Heart left ventricle (tissue), 13 donors: Measurements from ENCODE around the gene HLCS.

Source experiments
- POLR2A ChIP-seq, 2 donors: fragments of 450-650 bp; IDR thresholded peaks; one replicate each; pipeline ENCODE4 v1.6.1; 2017; ENCODE audit warnings: antibody characterized with exemption in 2 of 2, mild to moderate bottlenecking in 2 of 2, moderate library complexity in 2 of 2
- TF ChIP-seq, protein P1 (sequence below), 12 donors: fragments of 200-600 bp; sonication (generic) in 4 of 12; IDR thresholded peaks; one replicate each; pipeline versions ENCODE4 v1.5.0 to v1.8.0; 2018 to 2022; ENCODE audit warnings: antibody characterized with exemption in 12 of 12, mild to moderate bottlenecking in 5 of 12
- donor health status: ischemic (EF 13 %, LVEDD 7.1; RV severe dilation, severe dysfunction).
- donor health status: DM: no; HTN: yes; CAD: no.
- donor health status: DM: no; HTN: no; CAD: no.
- donor health status: ischemic (EF 25% LVEDD 6.9; RV normal size, moderate dysfunction).
- donor health status: ischemic (EF 25% LVEDD 5.7; RV mildly dilated, moderate dysfunction).
- donor health status: ischemic (EF 35%, LVEDD 5.7; RV mildly dilated, moderate dysfunction).
- donor health status: nonischemic (EF 11% LVEDD 7.7; RV severe dilation, severe dysfunction).
- donor health status: DM: yes; HTN: yes; CAD: no.
- donor health status: PGD.
- donor health status: ischemic (EF 29% LVEDD 5.4; RV normal size, mild dysfunction).
- donor health status: nonischemic (EF 23%, LVEDD 6.1; RV moderate dilation, normal function).

DNA sequence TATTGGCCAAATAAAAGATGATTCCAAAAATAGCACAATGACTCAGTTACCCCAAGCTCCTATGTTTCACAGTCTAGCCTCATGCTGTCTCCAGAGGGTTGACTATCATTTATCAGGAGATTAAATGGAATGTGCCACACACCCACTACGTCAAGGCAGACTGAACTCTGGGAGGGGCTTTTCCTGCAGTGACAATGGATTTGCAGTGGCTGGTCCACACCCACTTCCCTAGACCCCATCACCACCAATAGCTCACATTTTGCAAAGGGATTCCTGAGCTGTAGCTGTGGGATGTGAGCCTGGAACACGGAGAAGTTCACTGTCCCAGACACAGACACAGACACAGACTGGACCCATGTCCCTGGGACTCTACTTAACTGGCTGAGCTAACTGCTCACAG is 77.1 kb downstream of the HLCS start:
- peak in 1 of 2 donors; percentile 31 for TF ChIP-seq POLR2A (IDR thresholded peaks at IDR 0.05)
- TF ChIP-seq, protein P1, sequence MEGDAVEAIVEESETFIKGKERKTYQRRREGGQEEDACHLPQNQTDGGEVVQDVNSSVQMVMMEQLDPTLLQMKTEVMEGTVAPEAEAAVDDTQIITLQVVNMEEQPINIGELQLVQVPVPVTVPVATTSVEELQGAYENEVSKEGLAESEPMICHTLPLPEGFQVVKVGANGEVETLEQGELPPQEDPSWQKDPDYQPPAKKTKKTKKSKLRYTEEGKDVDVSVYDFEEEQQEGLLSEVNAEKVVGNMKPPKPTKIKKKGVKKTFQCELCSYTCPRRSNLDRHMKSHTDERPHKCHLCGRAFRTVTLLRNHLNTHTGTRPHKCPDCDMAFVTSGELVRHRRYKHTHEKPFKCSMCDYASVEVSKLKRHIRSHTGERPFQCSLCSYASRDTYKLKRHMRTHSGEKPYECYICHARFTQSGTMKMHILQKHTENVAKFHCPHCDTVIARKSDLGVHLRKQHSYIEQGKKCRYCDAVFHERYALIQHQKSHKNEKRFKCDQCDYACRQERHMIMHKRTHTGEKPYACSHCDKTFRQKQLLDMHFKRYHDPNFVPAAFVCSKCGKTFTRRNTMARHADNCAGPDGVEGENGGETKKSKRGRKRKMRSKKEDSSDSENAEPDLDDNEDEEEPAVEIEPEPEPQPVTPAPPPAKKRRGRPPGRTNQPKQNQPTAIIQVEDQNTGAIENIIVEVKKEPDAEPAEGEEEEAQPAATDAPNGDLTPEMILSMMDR (IDR thresholded peaks at IDR 0.05) = no peak
